NCI-H82 treated with DMSO at 0.1 percent for 48 hours (cell line): ENCODE results near the gene SLC39A10.
"Not testable (repeated sequence)": the region's sequence is repeated elsewhere in the genome, so short reads cannot be mapped to it uniquely, and the experiment has no call there.

ENCODE experiments used
- DNase-seq: peaks from one replicate; lab custom pipeline; 2025; ENCODE audit not compliant: unreplicated experiment; lab: John Stamatoyannopoulos, UW

SLC39A10 gene

GRCh38 chr2:195645413-195645812 is 11.6 kb upstream of the SLC39A10 start:
- no peak for DNase-seq

- no peak for DNase-seq
Observed at GRCh38 chr2:195646424-195646823, 10.6 kb upstream of the SLC39A10 start.

- no peak for DNase-seq
Observed at GRCh38 chr2:195647302-195647701, 9.7 kb upstream of the SLC39A10 start.

- not testable (repeated sequence) for DNase-seq
Observed at GRCh38 chr2:195648370-195648769, 8.7 kb upstream of the SLC39A10 start.

- no peak for DNase-seq
Observed at GRCh38 chr2:195648787-195649186, 8.2 kb upstream of the SLC39A10 start.

GRCh38 chr2:195649629-195650190 is 7.3 kb upstream of the SLC39A10 start:
- no peak for DNase-seq

GRCh38 chr2:195651046-195651445 is 6.0 kb upstream of the SLC39A10 start:
- DNase-seq, result no peak

- DNase-seq, result no peak
Observed at GRCh38 chr2:195652911-195653310, 4.1 kb upstream of the SLC39A10 start.

GRCh38 chr2:195656161-195656858 is 716 bp upstream of the SLC39A10 start:
- no peak for DNase-seq

- peak; percentile 38 for DNase-seq
Observed at GRCh38 chr2:195657634-195658540, 861 bp downstream of the SLC39A10 start.

- DNase-seq, result peak; percentile 40
Observed at GRCh38 chr2:195658541-195658890, 1.5 kb downstream of the SLC39A10 start.

- DNase-seq, result no peak
Observed at GRCh38 chr2:195659114-195659513, 2.1 kb downstream of the SLC39A10 start.

GRCh38 chr2:195659982-195660890 is 3.2 kb downstream of the SLC39A10 start:
- DNase-seq, result peak; percentile 56

- no peak for DNase-seq
Observed at GRCh38 chr2:195662138-195662537, 5.1 kb downstream of the SLC39A10 start.

- DNase-seq, result no peak
Observed at GRCh38 chr2:195663007-195663406, 6.0 kb downstream of the SLC39A10 start.

- no peak for DNase-seq
Observed at GRCh38 chr2:195664528-195664927, 7.5 kb downstream of the SLC39A10 start.

- not testable (repeated sequence) for DNase-seq
Observed at GRCh38 chr2:195665153-195665552, 8.1 kb downstream of the SLC39A10 start.

GRCh38 chr2:195666113-195666712 is 9.2 kb downstream of the SLC39A10 start:
- DNase-seq, result no peak

- DNase-seq, result peak; percentile 6
Observed at GRCh38 chr2:195667974-195668373, 10.9 kb downstream of the SLC39A10 start.

GRCh38 chr2:195670191-195670590 is 13.2 kb downstream of the SLC39A10 start:
- DNase-seq, result no peak
